Activated CD4-positive, CD25-positive, alpha-beta regulatory T cell (primary cell): ENCODE results near the gene SHISAL1.

Experiments
- DNase-seq, 4 experiments: peaks; one replicate each; lab custom pipeline; 2025; lab: John Stamatoyannopoulos, UW

The SHISAL1 gene

DNA sequence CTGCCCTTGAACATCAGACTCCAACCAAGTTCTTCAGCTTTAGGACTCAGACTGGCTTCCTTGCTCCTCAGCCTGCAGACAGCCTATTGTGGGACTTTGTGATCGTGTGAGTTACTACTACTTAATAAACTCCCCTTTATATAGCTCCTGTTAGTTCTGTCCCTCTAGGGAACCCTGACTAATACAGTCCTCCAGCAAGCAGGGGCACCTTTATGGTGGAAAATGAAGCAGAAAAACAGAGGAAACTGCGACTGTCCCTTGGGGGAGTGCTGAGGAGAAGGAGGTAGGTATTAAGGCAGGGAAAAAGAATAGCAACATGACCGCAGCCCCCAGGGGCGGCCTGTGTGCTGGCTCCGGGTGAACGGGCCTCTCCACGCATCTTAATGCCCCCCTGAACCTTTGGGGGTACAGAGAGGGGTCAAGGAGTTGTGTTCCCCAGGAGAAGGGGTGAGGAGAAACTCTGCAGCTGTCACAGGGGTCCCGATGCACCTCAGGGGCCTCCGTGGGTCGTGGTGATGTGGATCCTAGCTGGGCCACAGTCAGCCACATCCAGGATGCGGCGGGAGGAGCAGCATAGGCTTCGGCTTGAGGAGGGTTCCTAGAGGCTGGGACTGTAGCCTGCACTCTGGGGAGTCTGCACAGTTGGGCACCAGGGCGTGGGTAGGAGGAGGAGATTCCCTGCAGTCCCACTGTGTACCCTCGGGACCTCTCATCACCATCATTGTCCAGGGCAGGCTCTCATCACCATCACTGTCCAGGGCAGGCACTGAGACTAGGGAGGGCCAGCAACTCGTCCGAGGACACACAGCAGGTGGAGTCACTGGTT is 34.3 kb downstream of the SHISAL1 start:
- no peak for DNase-seq

DNA sequence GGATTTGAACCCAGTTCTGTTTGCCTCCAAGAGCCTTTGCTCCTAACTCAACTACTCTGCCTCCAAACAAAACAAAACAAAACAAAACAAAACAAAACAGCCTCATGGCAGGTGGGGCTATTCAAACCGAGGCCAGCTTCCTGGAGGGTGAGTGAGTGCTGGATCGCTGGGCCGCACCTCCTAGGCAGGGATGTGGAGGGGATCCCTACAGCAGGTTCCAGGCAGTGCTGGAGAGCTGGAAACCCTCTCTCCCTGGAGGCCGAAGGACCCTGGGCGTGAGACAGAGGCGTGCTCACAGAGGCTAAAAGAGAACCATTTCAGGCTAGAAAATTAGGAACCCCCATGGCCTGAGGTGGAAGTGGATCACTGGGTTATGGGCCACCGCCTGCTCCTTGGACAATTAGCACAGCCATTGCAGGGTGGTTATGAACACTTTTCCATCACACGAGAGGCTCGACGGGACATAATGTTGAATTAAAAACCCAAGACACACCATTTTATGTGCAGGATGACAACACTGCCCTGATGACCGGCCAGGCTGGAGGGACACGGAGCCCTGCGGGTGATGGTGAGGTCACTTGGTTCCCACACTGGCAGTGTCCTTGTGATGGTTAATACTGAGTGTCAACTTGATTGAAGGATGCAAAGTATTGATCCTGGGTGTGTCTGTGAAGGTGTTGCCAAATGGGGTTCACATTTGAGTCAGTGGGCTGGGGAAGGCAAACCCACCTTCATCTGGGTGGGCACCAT is 35.2 kb downstream of the SHISAL1 start:
- DNase-seq: no peak

DNA sequence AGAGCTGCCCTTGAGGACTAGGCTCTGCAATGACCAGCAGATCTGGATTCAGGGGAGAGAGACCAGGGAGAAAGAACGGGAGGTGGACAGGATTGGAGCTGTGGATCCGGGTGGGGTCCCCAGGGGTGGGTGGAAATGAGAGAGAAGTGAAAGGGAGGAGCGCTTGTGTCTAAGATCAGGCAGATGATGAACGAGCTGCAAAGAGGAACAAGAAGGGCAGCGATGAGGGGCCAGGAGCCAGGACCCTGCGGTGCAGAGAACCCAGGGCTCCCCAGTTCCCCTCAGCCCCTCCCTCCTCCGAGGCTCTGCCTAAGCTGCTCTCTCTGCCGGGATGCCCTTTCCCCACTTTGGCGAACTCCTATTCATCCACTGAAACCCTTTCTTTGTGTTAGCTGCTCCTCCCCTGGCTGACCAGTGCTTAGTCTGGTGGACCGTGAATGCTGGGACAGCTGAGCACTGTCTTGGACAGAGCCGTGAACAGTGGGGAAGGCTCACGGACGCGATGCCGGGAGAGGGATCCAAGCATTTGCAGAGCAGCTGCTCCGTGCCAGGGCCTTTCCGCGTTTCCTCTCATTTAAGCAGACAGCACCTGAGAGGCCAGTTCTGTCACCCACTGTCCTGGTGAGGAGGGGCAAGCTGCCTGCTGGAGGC is 35.9 kb downstream of the SHISAL1 start:
- DNase-seq: no peak

DNA sequence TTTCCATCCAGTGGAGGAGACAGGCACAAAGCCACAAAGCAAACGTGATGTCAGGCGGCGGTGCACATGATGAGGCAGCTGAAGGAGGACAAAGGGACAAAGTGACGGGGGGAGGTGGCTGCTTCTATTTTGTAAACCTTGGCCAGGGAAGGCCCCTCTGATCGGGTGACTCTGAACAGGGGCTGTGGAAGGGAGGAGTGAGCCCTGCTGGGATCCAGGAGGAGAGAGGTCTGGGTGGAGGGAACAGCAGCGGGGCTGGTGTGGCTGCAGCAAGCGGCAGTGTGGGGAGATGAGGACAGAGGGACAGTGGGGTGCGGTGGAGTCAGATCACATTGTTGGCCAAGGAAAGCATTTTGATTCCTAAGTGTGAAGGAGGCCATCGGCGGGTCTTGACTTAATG is 36.7 kb downstream of the SHISAL1 start:
- DNase-seq: no peak

DNA sequence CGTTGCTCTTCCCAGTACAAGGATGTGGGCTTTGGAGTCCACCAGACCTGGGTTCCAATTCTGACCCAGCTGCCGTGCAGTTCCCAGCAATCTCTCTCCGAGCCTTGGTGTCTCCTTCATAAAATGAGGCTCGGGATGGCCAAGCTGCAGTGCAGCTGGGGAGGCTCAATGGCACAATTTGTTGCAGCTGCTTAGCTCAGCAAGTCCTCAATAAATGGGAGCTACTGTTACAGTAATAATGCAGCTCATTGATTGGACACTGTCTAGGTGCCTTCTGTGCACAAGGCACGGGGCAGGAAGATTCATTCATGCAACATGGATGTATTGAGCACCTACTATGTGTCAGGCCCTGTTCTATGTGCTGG is 37.1 kb downstream of the SHISAL1 start:
- DNase-seq: no peak

DNA sequence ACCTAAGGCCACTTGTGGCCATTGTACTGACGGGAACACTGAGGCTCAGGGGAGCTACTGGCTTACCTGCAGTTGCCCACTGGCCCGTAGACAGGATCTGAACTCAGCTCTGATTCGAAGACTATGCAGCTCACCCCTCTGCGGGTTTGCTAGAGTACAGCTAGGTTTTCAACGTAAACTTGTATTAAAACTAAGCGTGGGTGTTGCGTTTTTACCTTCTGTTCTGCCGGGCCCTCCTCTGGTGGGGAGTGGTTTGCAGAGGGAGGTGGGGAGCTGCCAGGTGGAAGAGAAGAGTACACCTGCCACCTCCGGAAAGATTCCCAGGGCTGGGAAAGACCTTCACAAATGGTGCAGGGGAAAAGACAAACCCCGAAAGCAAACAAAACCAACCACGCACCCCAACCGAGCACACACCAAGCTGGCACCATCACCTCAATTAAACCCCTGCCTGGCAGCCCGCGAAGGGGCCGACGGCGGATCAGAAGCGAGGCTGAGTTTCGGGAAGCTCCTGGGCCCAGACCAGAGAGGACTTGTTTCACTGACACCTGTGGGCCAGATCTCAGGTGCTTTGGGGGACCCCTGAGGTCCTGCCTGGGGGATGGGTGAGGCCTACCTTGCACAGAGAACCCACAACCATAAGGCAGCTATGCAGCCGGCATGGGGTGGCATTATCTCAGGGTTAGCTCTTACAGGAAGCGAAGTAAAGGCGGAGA is 37.7 kb downstream of the SHISAL1 start:
- DNase-seq: no peak

DNA sequence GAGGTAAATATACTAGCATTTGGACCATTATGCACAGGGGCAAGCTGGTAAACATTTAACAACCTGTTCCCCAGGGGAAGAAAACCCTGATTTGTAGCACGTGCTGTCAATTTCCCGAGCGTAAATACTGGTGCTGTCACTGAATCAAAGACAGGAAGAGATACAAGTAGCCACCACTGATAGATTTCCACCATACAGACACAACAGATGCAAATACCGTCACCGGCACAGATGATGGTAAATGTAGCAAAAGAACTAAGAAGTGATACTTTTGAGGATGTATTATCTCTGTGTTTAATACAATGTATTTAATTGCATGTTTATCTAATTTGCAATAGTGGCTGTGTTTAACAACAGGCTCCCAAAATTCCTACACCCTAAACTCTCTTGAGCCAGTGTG is 39.6 kb downstream of the SHISAL1 start:
- no peak for DNase-seq

DNA sequence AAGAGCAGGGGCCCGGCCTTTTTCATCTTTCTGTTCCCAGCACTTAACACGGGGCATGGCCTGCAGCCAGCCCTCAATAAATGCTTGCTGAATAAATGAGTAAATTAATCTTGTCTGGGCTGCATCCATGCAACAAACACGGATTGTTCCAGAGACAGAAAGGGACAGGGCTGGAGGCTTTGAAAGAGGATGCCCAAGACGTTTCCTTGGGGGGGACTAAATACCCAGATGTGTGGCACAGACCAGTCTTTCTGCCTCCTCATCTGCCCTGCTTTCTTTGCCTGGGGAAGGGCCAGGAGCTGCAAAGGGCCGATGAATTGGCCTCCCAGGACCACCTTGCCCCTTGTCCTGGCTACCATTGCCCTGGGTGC is 40.4 kb downstream of the SHISAL1 start:
- DNase-seq: no peak

DNA sequence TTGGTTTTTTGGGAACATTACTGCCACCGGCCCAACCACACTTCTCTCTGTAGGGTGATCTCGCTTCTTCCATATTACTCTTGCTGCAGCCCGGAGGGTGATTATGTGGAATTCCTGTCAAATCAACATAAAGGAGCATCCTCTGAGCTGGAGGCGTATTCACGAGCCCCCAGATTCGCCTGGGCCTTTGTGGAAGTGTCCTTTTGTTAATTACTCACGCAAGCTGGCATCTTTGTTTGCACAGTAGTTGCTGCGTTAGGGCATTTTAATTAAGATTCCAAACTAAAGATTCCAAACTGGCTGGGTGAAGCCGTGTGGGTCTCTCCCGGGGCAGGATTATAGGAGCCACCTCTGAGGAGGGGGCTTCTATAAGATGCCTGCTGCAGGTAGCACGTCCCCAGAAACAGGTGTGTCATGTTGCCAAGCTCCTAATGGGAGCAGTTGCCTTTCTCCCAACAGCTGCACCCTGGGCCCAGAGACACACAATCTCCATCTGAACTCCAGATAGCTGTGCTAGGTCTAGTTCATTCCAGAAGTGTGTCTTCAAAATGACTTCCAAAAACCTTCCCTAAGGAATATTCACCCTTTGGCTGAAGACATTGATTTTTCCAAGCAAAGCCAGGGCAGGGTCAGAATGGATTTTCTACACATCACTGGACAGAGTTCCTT is 40.9 kb downstream of the SHISAL1 start:
- DNase-seq: no peak

DNA sequence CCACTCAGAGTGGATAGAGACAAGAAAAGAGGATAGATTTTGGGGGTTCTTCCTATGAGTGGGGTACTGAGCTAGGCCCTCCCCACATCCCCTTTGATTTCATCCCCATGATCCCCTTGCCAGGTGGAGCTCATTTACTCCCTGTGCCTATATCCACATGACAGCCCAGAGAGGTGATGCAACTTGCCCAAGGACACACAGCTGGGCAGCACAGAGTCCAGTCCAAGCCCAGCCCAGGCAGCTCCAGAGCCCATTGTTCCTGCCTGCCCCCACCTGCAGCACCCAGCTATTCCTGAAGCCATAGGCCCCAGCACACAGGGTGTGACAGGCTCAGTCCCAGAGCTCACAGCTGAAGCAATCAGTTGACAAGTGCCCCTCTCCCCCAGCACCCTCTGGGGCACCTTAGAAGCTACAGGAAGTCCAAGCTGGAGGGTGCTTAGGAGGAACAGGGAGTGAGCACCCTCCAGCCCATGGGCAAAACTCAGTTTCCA is 41.7 kb downstream of the SHISAL1 start:
- no peak for DNase-seq

DNA sequence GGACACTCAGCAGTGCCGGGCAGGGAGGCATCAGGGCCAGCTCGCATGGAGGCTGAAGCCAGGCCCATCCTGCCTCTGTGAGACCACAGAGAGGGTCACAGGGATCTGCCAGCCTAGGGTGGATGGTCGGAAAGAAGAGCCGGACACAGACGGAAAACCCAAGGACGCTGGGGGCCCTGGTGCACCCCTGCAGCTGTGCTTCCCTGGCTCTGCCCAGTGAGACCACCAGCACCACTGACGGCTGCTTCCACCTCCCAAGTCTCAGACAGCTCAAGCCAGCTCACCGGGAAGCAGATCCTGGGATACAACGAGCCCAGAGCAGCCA is 42.2 kb downstream of the SHISAL1 start:
- DNase-seq: no peak

DNA sequence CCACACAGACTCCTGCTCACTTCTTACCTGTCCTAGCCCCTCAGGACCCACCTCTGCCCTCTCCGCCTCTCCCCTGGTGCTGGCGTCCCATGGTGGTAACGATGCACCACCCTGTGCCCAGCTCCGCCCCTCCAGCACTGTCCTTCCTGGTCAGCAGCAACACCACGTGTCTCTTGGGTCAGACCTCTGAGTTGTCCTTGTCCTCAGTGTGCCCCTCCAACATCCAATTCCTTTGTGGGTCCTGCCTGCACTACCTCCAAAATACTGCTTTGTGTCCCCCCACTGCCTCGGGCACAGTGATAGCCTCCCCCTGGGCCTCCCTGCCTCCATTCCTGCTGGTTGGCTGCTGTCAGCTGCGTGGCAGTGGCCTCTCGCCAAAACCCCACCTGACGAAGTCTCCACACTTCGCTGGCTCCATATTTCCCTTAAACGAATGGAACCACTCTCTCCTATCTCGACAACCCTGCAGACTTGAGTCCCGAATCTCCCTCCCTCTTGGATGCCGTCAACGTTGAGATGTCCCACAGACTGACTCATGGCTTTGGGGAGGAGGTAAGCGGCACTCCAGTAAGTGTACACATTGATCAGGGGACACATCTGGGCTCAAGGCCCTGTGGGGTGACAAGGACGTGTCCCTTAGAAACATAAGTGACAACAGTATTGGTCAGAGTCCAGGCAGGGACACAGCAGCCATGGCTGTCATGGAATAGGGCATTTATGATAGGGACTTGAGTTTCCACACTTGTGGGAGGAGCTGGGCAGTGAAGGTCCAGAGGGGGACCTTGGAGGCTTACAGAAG is 42.8 kb downstream of the SHISAL1 start:
- no peak for DNase-seq

DNA sequence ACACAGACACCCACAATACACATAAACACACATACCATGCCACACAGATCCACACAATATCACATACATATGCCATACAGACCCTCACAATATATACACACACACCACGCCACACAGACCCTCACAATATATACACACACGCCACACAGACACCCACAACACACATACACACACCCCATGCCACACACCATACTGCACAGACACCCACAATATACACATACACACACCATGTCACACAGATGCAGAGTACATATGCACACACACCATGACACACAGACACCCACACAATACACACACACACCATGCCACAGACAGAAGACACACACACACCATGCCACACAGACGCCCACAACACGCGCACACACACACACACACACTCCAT is 43.6 kb downstream of the SHISAL1 start:
- no peak for DNase-seq

DNA sequence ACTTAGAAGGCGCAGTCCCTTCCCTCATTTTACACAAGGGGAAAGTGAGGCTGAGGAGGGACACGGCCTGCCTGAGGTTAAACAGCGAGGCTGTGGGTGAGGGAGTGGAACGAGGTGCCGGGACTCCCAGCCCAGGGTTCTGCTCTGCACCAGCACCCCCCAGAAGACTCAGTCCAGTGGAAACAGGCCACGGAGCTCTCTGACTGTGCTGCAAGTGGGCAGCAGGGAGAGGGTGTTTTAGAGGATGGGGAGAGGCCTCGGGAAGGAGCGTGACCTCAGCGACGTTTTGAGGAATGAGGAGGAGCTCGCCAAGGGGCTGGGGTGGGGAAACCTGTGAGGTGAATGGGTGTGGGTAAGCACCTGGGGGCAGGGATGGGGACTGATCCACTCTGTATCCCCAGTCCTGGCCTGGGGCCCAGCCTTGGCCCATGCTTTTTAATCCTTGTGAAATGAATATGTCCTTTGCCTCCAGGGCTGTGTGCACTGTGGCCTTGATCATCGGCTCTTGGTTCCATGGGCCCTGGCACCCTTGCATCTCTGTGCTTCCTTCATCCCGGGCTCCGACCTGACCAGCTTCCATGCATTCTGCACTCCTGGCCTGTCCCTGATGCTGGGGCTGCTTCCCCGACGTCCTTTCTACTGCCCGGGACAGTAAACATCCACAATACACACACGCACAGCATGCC is 44.2 kb downstream of the SHISAL1 start:
- DNase-seq: no peak

DNA sequence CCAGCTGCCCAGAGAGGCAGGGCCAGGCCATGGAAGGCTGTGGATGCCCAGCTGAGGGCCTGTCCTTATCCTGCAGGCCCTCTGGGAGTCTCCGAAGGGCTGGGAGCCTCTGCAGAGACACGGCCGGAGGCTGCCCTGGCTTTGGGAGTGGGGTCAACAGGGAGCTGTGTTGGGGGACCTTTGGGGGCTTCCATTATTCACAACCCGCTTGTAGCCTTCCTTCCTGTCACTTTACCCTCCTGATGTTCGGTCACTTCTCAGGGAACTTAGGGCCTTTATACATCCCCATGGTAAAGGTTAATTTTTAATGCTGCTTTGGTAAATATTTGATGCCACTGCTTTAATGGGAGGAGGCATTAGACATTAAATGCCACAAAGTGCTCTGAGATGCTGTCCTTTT is 44.9 kb downstream of the SHISAL1 start:
- no peak for DNase-seq

DNA sequence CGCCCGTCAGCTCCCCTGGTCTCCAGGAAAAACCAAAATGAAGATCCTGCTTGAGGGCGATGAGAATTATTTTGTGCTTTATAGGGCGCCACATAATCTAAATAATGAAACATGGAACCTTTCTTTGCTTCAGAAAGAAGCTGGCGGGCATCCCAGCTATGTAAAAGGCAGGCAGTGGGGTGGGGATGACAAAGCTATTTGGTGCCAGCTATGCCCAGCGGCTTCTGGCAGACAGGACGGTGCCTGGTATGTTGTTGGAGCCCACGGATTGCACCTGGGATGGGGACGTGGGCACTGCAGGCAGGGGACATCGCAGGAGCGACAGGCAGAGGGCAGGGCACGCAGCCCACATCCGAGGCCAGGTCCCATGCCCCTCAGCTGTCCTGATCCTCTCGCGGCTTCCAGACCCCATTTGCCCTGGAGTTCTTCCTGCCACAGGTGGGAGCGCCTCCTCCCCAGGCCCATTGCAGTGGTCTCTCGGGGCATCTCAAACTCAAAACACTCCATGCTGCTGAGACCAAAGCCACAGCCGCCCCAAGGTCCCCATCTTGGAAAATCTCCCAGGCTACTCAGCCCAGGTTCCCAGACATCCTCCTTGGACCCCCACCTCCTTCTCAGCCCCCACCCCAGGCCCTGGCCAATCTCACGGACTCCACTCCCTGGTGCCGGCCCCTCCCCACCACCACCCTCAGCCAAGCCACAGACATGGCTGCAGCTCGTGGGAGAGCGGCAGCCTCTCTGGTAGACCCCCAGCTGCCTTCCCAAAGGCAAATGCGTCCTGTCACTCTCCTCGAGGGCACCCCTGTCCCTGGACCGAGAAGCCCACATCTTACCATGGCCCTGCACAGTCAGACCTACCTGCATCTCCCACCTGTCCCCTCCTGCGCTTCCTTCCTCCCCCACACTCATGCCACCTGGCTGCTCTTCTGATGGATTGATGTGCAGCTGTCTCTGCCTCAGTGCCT is 45.7 kb downstream of the SHISAL1 start:
- no peak for DNase-seq

DNA sequence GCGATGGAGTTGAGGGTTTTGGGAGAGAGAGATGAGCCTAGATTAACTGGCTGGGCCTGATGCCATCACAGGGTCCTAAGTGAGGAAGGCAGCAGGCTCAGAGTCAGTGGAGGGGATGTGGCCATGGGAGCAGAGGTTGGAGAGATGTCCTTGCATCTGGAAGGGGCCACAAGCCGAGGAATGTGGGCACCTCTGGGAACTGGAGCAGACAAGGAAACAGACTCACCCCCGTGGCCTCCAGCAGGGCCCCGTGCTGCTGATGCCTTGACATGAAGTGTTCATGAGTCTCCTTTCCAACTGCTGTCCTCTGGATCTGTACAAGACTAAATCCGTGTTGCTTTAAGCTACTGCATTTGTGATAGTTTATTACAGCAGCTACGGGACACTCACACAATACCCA is 49.2 kb downstream of the SHISAL1 start:
- DNase-seq: no peak

DNA sequence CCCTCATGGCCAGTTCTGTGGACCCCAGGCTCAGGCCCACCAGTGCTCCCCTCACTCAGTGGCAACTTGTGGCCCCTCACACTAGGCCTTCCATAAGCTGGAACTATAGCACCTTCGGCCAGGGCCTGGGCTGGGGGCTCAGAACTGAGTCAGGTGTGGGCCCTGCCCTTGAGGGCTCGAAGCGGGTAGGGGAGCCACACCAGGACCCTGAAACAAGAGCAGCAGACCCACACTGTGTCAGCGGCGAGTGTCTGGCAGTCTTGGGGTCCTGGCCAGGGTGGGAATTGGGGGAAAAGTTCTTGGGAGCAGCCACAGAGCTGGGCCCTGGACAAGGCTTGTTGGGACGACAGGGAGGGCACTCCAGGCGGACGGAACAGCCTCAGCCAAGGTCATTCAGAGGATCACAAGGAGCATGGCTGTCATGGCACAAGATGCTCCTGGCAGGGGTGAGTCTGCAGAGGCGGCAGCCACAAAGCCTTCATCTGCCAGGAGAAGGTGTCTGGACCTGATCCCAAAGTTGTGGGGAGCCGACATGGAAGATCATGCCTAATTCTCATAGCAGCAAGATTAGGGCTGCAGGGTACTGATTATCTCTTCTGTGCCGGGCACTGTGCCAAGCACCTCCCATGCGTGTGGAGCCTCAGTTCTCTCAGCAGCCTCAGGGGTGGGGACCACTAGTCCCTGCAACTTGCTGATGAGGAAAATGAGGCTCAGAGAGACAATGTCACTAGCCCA is 50.7 kb downstream of the SHISAL1 start:
- DNase-seq: no peak
